ENCODE results near the gene HMGCLL1. TPM values are rescaled to one million over a fixed set of nuclear protein-coding genes. Genes with fewer than 3 reads are reported as not detected.

HMGCLL1 gene
- total RNA-seq (2022; extraction: Qiagen RNA extraction; ENCODE audit: low read depth), result 0.08 to 0.22 TPM (median 0.16 TPM) in 5 replicates

DNA sequence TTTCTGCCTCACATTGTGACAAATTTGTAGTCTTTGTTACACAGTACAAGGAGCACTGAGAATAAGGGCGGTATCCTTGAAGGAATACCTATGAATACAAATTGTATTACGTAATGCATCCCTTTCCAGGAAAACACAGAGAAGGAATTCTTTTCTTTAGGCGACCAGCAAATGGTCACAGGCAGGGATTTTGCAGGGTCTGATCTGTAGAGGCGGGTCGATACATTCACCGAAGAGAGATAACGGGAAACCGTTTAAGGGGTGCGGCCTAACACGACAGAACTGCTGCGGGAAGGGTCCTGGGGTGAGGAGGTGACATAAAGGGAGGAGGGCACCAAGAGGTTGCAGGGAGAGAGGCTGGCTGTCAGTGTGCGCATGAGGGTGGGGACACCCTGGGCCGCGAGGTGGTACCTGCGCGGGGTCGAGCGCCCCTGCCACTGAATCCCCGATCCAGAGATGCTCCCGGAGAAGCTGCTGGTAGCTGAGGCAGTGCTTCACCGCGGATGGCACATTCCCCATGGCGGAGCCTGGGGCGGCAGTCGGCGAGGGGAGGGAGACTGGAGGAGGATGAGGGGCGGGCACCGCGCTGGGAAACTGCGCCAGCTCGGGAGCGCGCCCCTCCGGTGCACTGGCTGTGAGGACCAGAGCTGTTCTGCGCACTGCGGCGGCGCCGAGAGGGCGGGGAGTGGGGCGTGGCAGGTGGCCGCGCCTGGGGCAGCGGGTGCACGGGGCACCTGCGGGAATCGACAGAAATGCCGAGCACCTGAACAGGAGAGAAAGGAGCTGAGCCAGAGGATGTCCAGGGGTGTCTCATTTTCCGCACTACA, at the start of gene HMGCLL1:
HMGCLL1 (minus strand) TSS at position 656 of the 827 bp plus-strand sequence; CDS start at position 519, 137 bp downstream.

All from A549 treated with CpdA at 1 μM for 4 hours (cell line).